ENCODE measurements around the gene CASK.

The CASK gene

GRCh38 chrX:41822892-41823291 is 100.5 kb downstream of the CASK start:
- no peak for DNase-seq (ENCODE audit: low read depth)
- no peak overlapping the region for H3K4me3 ChIP-seq (ENCODE audit: low read length)
- TF ChIP-seq, protein P1, sequence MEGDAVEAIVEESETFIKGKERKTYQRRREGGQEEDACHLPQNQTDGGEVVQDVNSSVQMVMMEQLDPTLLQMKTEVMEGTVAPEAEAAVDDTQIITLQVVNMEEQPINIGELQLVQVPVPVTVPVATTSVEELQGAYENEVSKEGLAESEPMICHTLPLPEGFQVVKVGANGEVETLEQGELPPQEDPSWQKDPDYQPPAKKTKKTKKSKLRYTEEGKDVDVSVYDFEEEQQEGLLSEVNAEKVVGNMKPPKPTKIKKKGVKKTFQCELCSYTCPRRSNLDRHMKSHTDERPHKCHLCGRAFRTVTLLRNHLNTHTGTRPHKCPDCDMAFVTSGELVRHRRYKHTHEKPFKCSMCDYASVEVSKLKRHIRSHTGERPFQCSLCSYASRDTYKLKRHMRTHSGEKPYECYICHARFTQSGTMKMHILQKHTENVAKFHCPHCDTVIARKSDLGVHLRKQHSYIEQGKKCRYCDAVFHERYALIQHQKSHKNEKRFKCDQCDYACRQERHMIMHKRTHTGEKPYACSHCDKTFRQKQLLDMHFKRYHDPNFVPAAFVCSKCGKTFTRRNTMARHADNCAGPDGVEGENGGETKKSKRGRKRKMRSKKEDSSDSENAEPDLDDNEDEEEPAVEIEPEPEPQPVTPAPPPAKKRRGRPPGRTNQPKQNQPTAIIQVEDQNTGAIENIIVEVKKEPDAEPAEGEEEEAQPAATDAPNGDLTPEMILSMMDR (conservative IDR thresholded peaks at IDR 0.05; ENCODE audit: low read length), result no peak

DNA sequence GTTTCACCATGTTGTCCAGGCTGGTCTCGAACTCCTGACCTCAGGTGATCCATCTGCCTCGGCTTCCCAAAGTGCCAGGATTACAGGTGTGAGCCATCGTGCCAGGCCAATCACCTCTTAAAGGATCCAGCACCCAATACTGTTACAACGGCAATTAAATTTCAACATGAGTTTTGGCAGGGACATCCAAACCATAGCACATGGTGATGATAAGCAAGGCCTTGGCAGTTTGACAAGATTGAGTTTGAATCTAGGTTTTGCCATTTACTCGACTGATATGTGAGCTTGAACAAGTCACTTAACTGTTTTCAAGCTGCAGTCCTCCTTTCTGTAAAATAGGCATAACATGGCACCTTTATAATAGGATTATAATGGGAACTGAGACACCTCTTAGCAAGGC is 115.3 kb downstream of the CASK start:
- H3K4me3 ChIP-seq (ENCODE audit: low read length), result no peak overlapping the region
- TF ChIP-seq, protein P1 (conservative IDR thresholded peaks at IDR 0.05; ENCODE audit: low read length), result no peak
- DNase-seq (ENCODE audit: low read depth), result no peak

DNA sequence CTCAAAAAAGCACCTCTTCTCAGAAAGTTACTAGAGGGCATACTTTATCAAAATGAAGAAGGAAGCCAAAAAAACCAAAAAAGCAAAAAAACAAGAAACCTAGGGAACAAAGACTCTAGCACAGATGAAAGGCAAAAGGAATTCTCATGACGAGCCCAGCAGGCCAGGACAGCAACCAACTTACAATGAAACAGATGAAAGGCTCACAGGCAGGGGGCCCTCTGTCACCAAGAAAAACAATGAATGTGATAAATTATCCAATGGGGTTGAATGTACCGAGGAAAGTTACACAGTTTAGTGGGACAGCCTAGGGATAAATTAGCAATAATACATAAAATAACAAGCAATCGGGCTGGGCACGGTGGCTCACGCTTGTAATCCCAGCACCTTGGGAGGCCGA is 120.4 kb downstream of the CASK start:
- DNase-seq (ENCODE audit: low read depth), result no peak
- no peak overlapping the region for H3K4me3 ChIP-seq (ENCODE audit: low read length)
- TF ChIP-seq, protein P1 (conservative IDR thresholded peaks at IDR 0.05; ENCODE audit: low read length), result no peak

GRCh38 chrX:41799661-41800060 is 123.7 kb downstream of the CASK start:
- no peak overlapping the region for H3K4me3 ChIP-seq (ENCODE audit: low read length)
- DNase-seq (ENCODE audit: low read depth), result no peak
- TF ChIP-seq, protein P1 (conservative IDR thresholded peaks at IDR 0.05; ENCODE audit: low read length), result no peak

DNA sequence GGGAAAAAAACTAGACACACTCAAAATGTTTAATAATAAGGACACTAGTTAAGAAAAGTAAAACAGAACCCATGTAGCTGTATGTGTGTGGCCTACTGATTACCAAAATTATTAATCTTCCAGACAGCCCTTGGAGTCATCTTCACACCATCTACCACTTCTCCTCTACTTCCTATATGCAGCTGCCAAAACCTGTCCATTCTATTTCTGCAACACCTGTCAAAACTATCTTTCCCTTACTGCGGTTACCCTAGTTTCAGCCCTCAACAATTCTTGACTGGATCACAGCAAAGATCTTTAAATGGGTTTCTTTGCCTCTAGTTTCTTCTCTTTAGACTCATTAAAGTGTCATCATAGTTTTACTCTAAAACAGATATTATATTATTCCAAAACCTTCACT is 126.8 kb downstream of the CASK start:
- H3K4me3 ChIP-seq (ENCODE audit: low read length), result no peak overlapping the region
- no peak for DNase-seq (ENCODE audit: low read depth)
- TF ChIP-seq, protein P1 (conservative IDR thresholded peaks at IDR 0.05; ENCODE audit: low read length), result no peak

GRCh38 chrX:41796046-41796445 is 127.3 kb downstream of the CASK start:
- no peak for DNase-seq (ENCODE audit: low read depth)
- H3K4me3 ChIP-seq (ENCODE audit: low read length), result no peak overlapping the region
- TF ChIP-seq, protein P1 (conservative IDR thresholded peaks at IDR 0.05; ENCODE audit: low read length), result no peak

GRCh38 chrX:41789374-41789773 is 134.0 kb downstream of the CASK start:
- H3K4me3 ChIP-seq (ENCODE audit: low read length), result no peak overlapping the region
- DNase-seq (ENCODE audit: low read depth), result no peak
- TF ChIP-seq, protein P1 (conservative IDR thresholded peaks at IDR 0.05; ENCODE audit: low read length), result no peak
